Liver (tissue), 9 donors: ENCODE data around the gene PIAS1. TPM values are rescaled to one million over a fixed set of nuclear protein-coding genes. Genes with fewer than 3 reads are reported as not detected.

Experiments used
- DNase-seq: peaks from one replicate; pipeline ENCODE4 v3.0.0-alpha.2; 2017; ENCODE audit warnings: low spot score
- H3K27ac ChIP-seq, 2 donors: one replicate each; pipeline ENCODE4 v1.7.0; 2013; ENCODE audit warnings: inconsistent platforms in 2 of 2, low read length in 2 of 2, control low read depth in 1 of 2, low read depth in 1 of 2, mild to moderate bottlenecking in 1 of 2
- H3K27me3 ChIP-seq, 4 donors: one replicate each; pipeline versions ENCODE4 v1.6.1 to v1.7.0; 2013; ENCODE audit warnings: low read length in 3 of 4, inconsistent platforms in 1 of 4, mild to moderate bottlenecking in 1 of 4, moderate library complexity in 1 of 4; ENCODE audit not compliant: control insufficient read depth in 4 of 4, insufficient read depth in 4 of 4
- H3K36me3 ChIP-seq, 4 donors: one replicate each; pipeline versions ENCODE4 v1.6.1 to v1.7.0; 2013; ENCODE audit warnings: low read length in 3 of 4, mild to moderate bottlenecking in 3 of 4, low read depth in 1 of 4, moderate library complexity in 1 of 4; ENCODE audit not compliant: control insufficient read depth in 4 of 4, insufficient read depth in 3 of 4
- H3K4me1 ChIP-seq, 4 donors: one replicate each; pipeline versions ENCODE4 v1.6.1 to v1.7.0; 2013; ENCODE audit warnings: low read length in 3 of 4, mild to moderate bottlenecking in 3 of 4, moderate library complexity in 1 of 4; ENCODE audit not compliant: control insufficient read depth in 4 of 4, insufficient read depth in 4 of 4
- H3K4me3 ChIP-seq, 3 donors: one replicate each; pipeline versions ENCODE4 v1.6.1 to v1.7.0; 2013; ENCODE audit warnings: low read length in 3 of 3, control low read depth in 1 of 3, low read depth in 1 of 3, mild to moderate bottlenecking in 1 of 3
- H3K9ac ChIP-seq, 2 donors: one replicate each; pipeline ENCODE4 v1.7.0; 2013; ENCODE audit warnings: low read length in 2 of 2, mild to moderate bottlenecking in 2 of 2, moderate library complexity in 2 of 2, control low read depth in 1 of 2, low read depth in 1 of 2
- H3K9me3 ChIP-seq, 4 donors: one replicate each; pipeline versions ENCODE4 v1.6.1 to v1.7.0; 2013; ENCODE audit warnings: low read length in 3 of 4; ENCODE audit not compliant: control insufficient read depth in 4 of 4
- EGR1 ChIP-seq, 2 donors: IDR thresholded peaks; 2 replicates each; pipeline ENCODE4 v1.6.1; 2016 to 2018; ENCODE audit warnings: antibody characterized with exemption in 2 of 2, low read depth in 2 of 2
- FOXA1 ChIP-seq: IDR thresholded peaks from 2 replicates; pipeline ENCODE4 v1.6.1; 2016; ENCODE audit warnings: antibody characterized with exemption
- FOXA2 ChIP-seq: IDR thresholded peaks from 2 replicates; pipeline ENCODE4 v1.6.1; 2016; ENCODE audit warnings: antibody characterized with exemption
- GABPA ChIP-seq, 2 donors: IDR thresholded peaks in 1 of 2; conservative IDR thresholded peaks in 1 of 2; 2 replicates each; pipeline ENCODE4 v1.6.1; 2016; ENCODE audit warnings: antibody characterized with exemption in 2 of 2, mild to moderate bottlenecking in 1 of 2, moderate library complexity in 1 of 2
- HNF4A ChIP-seq, 2 donors: conservative IDR thresholded peaks; 2 replicates each; pipeline ENCODE4 v1.6.1; 2016; ENCODE audit warnings: antibody characterized with exemption in 2 of 2, mild to moderate bottlenecking in 2 of 2
- HNF4G ChIP-seq: IDR thresholded peaks from 2 replicates; pipeline ENCODE4 v1.6.1; 2016; ENCODE audit warnings: antibody characterized with exemption
- JUND ChIP-seq, 2 donors: IDR thresholded peaks; 2 replicates each; pipeline ENCODE4 v1.6.1; 2016; ENCODE audit warnings: antibody characterized with exemption in 2 of 2
- NR2F2 ChIP-seq: IDR thresholded peaks from 2 replicates; pipeline ENCODE4 v1.6.1; 2016; ENCODE audit warnings: antibody characterized with exemption
- RXRA ChIP-seq, 2 donors: IDR thresholded peaks; 2 replicates each; pipeline ENCODE4 v1.6.1; 2017 to 2018; ENCODE audit warnings: antibody characterized with exemption in 2 of 2, mild to moderate bottlenecking in 1 of 2
- SP1 ChIP-seq: IDR thresholded peaks from 2 replicates; pipeline ENCODE4 v1.6.1; 2018; ENCODE audit warnings: antibody characterized with exemption, mild to moderate bottlenecking
- YY1 ChIP-seq: IDR thresholded peaks from 2 replicates; pipeline ENCODE4 v1.6.1; 2016; ENCODE audit warnings: antibody characterized with exemption, mild to moderate bottlenecking
- WGBS: extraction: QIAGEN DNeasy Blood & Tissue Kit; methylation state at CpG from one replicate; pipeline ENCODE4 v1.1.7; 2013; 5-methylcytosine and 5-hydroxymethylcytosine counted together
- polyA plus RNA-seq, 2 donors: library from polyadenylated mRNA; stranded (reverse) in 1 of 2; unstranded in 1 of 2; fragments of 200-250 nt in 1 of 2; fragments of >200 nt in 1 of 2; fragmentation: Nextera tagmentation in 1 of 2; extraction: Ambion mirVana in 1 of 2; gene quantifications; one replicate each; pipeline versions ENCODE4 v1.2.1 to v1.2.3, GENCODE V29; 2013 to 2015
- total RNA-seq, 2 donors: library from RNA; depleted of rRNA; stranded (reverse); fragments of >200 nt; gene quantifications; one replicate each; pipeline ENCODE4 v1.2.3, GENCODE V29; 2014
- TF ChIP-seq, protein P1 (sequence below): IDR thresholded peaks from 2 replicates; pipeline ENCODE4 v1.6.1; 2016; ENCODE audit warnings: antibody characterized with exemption
- TF ChIP-seq, protein P2 (sequence below): IDR thresholded peaks from 2 replicates; pipeline ENCODE4 v1.6.1; 2016; ENCODE audit warnings: antibody characterized with exemption
- TF ChIP-seq, protein P3 (sequence below): IDR thresholded peaks from 2 replicates; pipeline ENCODE4 v1.6.1; 2016; ENCODE audit warnings: antibody characterized with exemption
- TF ChIP-seq, protein P4 (sequence below): fragments of 150-350 bp; IDR thresholded peaks from 2 replicates; pipeline ENCODE4 v1.5.1; 2017; ENCODE audit warnings: improper control_type of control experiment, low read depth, low read length; ENCODE audit not compliant: missing input control
- TF ChIP-seq, protein P5 (sequence below): IDR thresholded peaks from 2 replicates; pipeline ENCODE4 v1.6.1; 2016; ENCODE audit warnings: antibody characterized with exemption, mild to moderate bottlenecking
- donor health status: healthy.
- donor health status: healthy.
- donor health status: healthy.
- donor health status: healthy.
- donor health status: healthy.

The PIAS1 gene
- total and polyA plus RNA-seq, 4 donors: 5.6 to 18.8 (median 13.2) TPM

DNA sequence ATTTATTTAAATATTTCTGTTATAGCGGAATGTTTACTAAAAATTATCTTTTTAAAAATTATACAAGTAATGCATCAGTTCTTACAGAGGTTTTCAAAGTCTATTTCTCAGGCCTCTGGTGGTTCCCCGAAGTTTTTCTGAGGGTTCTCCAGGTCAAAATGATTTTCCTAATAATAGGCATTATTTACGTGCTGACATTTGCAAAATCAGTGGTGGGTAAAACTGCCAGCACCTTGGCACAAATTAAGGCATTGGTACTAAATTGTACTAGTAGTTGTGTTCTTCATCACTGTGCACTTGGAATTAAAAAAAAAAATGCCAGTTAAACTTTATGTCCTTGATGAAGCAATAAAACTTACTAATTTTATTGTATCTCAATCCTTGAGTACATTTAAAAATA is 9.5 kb downstream of the PIAS1 start:
- no peak overlapping the region for H3K27ac ChIP-seq
- H3K9me3 ChIP-seq: no peaks in the 10 kb centered on the region
- DNase-seq: no peak
- WGBS: 90% methylated on average over 3 of the region's 3 CpGs
- no peak overlapping the region for H3K9ac ChIP-seq
- no peaks in the 10 kb centered on the region for H3K36me3 ChIP-seq
- H3K4me3 ChIP-seq: no peak overlapping the region
- TF ChIP-seq, protein P1, sequence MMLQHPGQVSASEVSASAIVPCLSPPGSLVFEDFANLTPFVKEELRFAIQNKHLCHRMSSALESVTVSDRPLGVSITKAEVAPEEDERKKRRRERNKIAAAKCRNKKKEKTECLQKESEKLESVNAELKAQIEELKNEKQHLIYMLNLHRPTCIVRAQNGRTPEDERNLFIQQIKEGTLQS: no peak
- TF ChIP-seq FOXA1 (no peak), GABPA (IDR thresholded peaks at IDR 0.05 in 1 of 2, conservative IDR thresholded peaks at IDR 0.05 in 1 of 2) (no peak), NR2F2 (no peak), HNF4G (no peak), HNF4A (conservative IDR thresholded peaks at IDR 0.05) (no peak), FOXA2 (no peak), RXRA (IDR thresholded peaks at IDR 0.05) (no peak), SP1 (no peak), YY1 (no peak), JUND (IDR thresholded peaks at IDR 0.05) (no peak)
- TF ChIP-seq, protein P2, sequence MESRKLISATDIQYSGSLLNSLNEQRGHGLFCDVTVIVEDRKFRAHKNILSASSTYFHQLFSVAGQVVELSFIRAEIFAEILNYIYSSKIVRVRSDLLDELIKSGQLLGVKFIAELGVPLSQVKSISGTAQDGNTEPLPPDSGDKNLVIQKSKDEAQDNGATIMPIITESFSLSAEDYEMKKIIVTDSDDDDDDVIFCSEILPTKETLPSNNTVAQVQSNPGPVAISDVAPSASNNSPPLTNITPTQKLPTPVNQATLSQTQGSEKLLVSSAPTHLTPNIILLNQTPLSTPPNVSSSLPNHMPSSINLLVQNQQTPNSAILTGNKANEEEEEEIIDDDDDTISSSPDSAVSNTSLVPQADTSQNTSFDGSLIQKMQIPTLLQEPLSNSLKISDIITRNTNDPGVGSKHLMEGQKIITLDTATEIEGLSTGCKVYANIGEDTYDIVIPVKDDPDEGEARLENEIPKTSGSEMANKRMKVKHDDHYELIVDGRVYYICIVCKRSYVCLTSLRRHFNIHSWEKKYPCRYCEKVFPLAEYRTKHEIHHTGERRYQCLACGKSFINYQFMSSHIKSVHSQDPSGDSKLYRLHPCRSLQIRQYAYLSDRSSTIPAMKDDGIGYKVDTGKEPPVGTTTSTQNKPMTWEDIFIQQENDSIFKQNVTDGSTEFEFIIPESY: no peak
- TF ChIP-seq, protein P3, sequence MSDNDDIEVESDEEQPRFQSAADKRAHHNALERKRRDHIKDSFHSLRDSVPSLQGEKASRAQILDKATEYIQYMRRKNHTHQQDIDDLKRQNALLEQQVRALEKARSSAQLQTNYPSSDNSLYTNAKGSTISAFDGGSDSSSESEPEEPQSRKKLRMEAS: no peak
- TF ChIP-seq, protein P4, sequence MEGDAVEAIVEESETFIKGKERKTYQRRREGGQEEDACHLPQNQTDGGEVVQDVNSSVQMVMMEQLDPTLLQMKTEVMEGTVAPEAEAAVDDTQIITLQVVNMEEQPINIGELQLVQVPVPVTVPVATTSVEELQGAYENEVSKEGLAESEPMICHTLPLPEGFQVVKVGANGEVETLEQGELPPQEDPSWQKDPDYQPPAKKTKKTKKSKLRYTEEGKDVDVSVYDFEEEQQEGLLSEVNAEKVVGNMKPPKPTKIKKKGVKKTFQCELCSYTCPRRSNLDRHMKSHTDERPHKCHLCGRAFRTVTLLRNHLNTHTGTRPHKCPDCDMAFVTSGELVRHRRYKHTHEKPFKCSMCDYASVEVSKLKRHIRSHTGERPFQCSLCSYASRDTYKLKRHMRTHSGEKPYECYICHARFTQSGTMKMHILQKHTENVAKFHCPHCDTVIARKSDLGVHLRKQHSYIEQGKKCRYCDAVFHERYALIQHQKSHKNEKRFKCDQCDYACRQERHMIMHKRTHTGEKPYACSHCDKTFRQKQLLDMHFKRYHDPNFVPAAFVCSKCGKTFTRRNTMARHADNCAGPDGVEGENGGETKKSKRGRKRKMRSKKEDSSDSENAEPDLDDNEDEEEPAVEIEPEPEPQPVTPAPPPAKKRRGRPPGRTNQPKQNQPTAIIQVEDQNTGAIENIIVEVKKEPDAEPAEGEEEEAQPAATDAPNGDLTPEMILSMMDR: no peak
- H3K27me3 ChIP-seq: no peaks in the 10 kb centered on the region
- peaks cover 2 to 19% (median 11%) of the 10 kb centered on the region in 4 donors for H3K4me1 ChIP-seq

DNA sequence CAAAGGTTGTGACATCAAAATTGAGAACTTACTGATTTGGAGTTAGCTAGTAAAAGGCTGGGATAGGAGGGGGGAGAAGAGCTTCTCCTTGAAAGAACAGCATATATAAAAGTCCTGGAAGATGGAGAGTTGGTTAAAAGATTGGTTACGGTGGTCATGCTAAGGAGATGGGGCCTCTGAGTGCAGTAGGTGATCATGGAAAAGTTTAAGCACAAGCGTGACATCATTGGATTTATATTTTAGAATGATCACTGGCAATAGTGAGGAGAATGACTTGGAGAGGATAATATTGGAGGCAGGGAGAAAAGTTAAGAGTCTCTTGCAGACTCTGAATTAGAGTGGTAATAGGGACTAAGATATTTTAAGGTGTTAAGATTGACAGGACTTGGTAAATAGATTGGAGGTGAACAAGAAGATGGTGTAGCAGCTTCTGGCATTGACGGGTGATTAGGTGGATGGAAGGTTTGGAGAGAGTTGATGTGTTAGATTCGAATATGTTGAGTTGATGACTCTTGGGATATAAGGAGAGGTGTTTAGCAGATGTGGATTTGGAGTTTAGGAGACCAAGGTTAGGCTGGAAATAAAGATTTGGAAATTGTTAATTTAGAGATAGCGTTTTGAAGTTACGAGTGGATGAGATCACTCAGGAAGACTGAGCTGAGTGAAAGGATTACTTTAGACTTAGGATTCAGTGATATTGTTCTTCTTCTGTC is 19.6 kb downstream of the PIAS1 start:
- H3K27ac ChIP-seq: no peak overlapping the region
- no peak overlapping the region for H3K4me3 ChIP-seq
- TF ChIP-seq, protein P4: no peak
- TF ChIP-seq, protein P5, sequence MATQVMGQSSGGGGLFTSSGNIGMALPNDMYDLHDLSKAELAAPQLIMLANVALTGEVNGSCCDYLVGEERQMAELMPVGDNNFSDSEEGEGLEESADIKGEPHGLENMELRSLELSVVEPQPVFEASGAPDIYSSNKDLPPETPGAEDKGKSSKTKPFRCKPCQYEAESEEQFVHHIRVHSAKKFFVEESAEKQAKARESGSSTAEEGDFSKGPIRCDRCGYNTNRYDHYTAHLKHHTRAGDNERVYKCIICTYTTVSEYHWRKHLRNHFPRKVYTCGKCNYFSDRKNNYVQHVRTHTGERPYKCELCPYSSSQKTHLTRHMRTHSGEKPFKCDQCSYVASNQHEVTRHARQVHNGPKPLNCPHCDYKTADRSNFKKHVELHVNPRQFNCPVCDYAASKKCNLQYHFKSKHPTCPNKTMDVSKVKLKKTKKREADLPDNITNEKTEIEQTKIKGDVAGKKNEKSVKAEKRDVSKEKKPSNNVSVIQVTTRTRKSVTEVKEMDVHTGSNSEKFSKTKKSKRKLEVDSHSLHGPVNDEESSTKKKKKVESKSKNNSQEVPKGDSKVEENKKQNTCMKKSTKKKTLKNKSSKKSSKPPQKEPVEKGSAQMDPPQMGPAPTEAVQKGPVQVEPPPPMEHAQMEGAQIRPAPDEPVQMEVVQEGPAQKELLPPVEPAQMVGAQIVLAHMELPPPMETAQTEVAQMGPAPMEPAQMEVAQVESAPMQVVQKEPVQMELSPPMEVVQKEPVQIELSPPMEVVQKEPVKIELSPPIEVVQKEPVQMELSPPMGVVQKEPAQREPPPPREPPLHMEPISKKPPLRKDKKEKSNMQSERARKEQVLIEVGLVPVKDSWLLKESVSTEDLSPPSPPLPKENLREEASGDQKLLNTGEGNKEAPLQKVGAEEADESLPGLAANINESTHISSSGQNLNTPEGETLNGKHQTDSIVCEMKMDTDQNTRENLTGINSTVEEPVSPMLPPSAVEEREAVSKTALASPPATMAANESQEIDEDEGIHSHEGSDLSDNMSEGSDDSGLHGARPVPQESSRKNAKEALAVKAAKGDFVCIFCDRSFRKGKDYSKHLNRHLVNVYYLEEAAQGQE: no peak
- TF ChIP-seq, protein P2: no peak
- TF ChIP-seq, protein P1: no peak
- no peak for TF ChIP-seq EGR1 (IDR thresholded peaks at IDR 0.05; ENCODE audit: low read depth in 2 of 2)
- TF ChIP-seq YY1: no peak
- no peak for TF ChIP-seq NR2F2
- no peak for TF ChIP-seq HNF4G
- TF ChIP-seq FOXA1: no peak
- TF ChIP-seq, protein P3: no peak
- no peak for TF ChIP-seq HNF4A (conservative IDR thresholded peaks at IDR 0.05)
- H3K36me3 ChIP-seq: no peaks in the 10 kb centered on the region
- H3K9ac ChIP-seq: no peak overlapping the region
- no peaks in the 10 kb centered on the region for H3K9me3 ChIP-seq
- WGBS: 94% methylated on average over 6 of the region's 6 CpGs
- no peaks in the 10 kb centered on the region for H3K27me3 ChIP-seq
- no peak for DNase-seq
- H3K4me1 ChIP-seq: peaks cover 0 to 9% (median under 1%) of the 10 kb centered on the region in 4 donors
